Stimulated activated CD4-positive, alpha-beta T cell treated with anti-CD3 and anti-CD28 coated beads, Interleukin-12 subunit alpha, Interleukin-12 subunit beta, amount 100 ng/mL, for 48 hours (primary cell): ENCODE results near the gene IL31.

Source experiments
- DNase-seq, 3 donors: peaks; one replicate each; pipeline ENCODE4 v3.0.0-alpha.2; 2020; ENCODE audit warnings: low read depth in 2 of 3, low spot score in 1 of 3

Gene IL31

GRCh38 chr12:122133192-122133950, 40.6 kb downstream of the IL31 start:
- DNase-seq = no peak

- no peak for DNase-seq
Measured at GRCh38 chr12:122130150-122130549, 43.9 kb downstream of the IL31 start.

GRCh38 chr12:122129131-122129530, 44.9 kb downstream of the IL31 start:
- DNase-seq = no peak

GRCh38 chr12:122128481-122128880, 45.5 kb downstream of the IL31 start:
- DNase-seq = no peak

- no peak for DNase-seq
Measured at GRCh38 chr12:122127839-122128238, 46.2 kb downstream of the IL31 start.

GRCh38 chr12:122126713-122127597, 47.1 kb downstream of the IL31 start:
- no peak for DNase-seq

GRCh38 chr12:122126342-122126635, 47.7 kb downstream of the IL31 start:
- DNase-seq = no peak

- no peak for DNase-seq
Measured at GRCh38 chr12:122125452-122126341, 48.3 kb downstream of the IL31 start.

GRCh38 chr12:122124370-122124769, 49.7 kb downstream of the IL31 start:
- DNase-seq = no peak

- DNase-seq = no peak
Measured at GRCh38 chr12:122123761-122124145, 50.3 kb downstream of the IL31 start.

GRCh38 chr12:122123051-122123760, 50.8 kb downstream of the IL31 start:
- DNase-seq = peak; percentile 34 to 86 (median 46)
